ENCODE results near the gene LRRC28. TPM values are rescaled to one million over a fixed set of nuclear protein-coding genes. Genes with fewer than 3 reads are reported as not detected.

Gene LRRC28
- total RNA-seq, 3 donors from 2014 or later (not counting 1 experiment from before 2014, with no cell fraction given) = 18.2 to 20.9 (median 18.7) TPM

GRCh38 chr15:99321468-99321867, 70.2 kb downstream of the LRRC28 start:
- no peak for ATAC-seq
- no peak overlapping the region for H3K4me3 Mint-ChIP-seq
- no peak for DNase-seq

DNA sequence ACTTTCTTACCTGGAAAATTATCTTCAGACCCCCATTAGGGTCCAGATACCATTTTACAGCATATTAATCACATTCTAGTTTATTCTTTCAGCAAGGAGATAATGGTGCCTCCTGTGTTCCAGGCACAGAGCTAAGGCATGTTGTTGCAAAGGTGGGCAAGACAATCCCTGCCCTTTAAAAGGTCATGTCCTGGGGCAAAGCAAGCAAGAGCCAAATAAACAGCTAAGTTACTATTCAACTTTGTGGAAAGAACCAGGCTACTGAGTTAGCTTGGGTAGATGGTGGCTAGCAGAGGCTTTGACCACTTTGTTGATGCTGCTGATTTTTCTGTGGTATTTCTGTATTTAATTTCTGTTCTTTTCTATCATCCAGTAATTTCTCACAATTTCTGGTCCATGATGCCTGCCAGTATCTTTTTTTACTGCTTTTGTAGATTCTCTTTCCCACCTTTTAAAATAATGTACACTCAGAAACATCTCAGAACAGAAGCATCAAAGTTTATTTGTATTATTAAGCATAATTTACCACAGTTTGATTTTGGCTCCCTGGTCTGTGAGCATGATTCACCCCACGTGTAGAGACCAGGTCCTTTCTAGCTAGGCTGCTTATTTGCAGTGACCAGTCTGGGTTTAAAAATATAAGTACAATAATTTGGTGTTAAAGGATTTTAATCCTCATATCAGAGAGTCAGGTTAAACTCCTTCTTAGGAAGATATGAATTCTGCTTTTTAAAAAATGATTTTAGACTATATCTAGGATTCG, 71.5 kb downstream of the LRRC28 start:
- Mint-ChIP-seq H3K27ac (no peak overlapping the region), H3K4me1 (peaks cover 6 to 8% of the 10 kb centered on the region in 2 donors), H3K9me3 (no peaks in the 10 kb centered on the region), H3K36me3 (no peaks in the 10 kb centered on the region), H3K27me3 (ENCODE audit: low read depth in 2 of 2) (no peaks in the 10 kb centered on the region), H3K4me3 (no peak overlapping the region)
- WGBS (ENCODE audit: insufficient coverage) = 80% methylated on average over 2 of the region's 2 CpGs
- Histone ChIP-seq H3K27ac (ENCODE audit: low read length) (no peak overlapping the region), H3K36me3 (ENCODE audit: control insufficient read depth, insufficient read depth, low read length) (no peaks in the 10 kb centered on the region), H3K4me3 (ENCODE audit: low read length) (no peak overlapping the region), H3K4me1 (ENCODE audit: control insufficient read depth, insufficient read depth, low read length) (no peaks in the 10 kb centered on the region), H3K27me3 (ENCODE audit: control insufficient read depth, insufficient read depth, low read length) (no peaks in the 10 kb centered on the region), H3K9me3 (ENCODE audit: control insufficient read depth, insufficient read depth, low read length) (no peaks in the 10 kb centered on the region)
- ATAC-seq = no peak
- TF ChIP-seq CTCF (IDR thresholded peaks at IDR 0.05) = no peak
- intact Hi-C loops (cut with micrococcal nuclease) = no loop called here
- DNase-seq = no peak

More at GRCh38 chr15:99321468-99321867, 70.2 kb downstream of the LRRC28 start:
- no peaks in the 10 kb centered on the region for H3K4me1 ChIP-seq (ENCODE audit: control insufficient read depth, insufficient read depth, low read length)
- no peak for TF ChIP-seq CTCF (IDR thresholded peaks at IDR 0.05)
- no peaks in the 10 kb centered on the region for H3K9me3 ChIP-seq (ENCODE audit: control insufficient read depth, insufficient read depth, low read length)
- Mint-ChIP-seq H3K27me3 (ENCODE audit: low read depth in 2 of 2) (no peaks in the 10 kb centered on the region), H3K4me1 (peaks cover 6 to 8% of the 10 kb centered on the region in 2 donors), H3K9me3 (no peaks in the 10 kb centered on the region), H3K27ac (no peak overlapping the region), H3K36me3 (no peaks in the 10 kb centered on the region)
- no CpG with 5 or more reads among the region's 1 CpG for WGBS (ENCODE audit: insufficient coverage)
- intact Hi-C loops (cut with micrococcal nuclease) = no loop called here
- no peaks in the 10 kb centered on the region for H3K36me3 ChIP-seq (ENCODE audit: control insufficient read depth, insufficient read depth, low read length)
- H3K27me3 ChIP-seq (ENCODE audit: control insufficient read depth, insufficient read depth, low read length) = no peaks in the 10 kb centered on the region
- H3K27ac ChIP-seq (ENCODE audit: low read length) = no peak overlapping the region
- H3K4me3 ChIP-seq (ENCODE audit: low read length) = no peak overlapping the region

- intact Hi-C loops (cut with micrococcal nuclease) = no loop called here
- Histone ChIP-seq H3K4me1 (ENCODE audit: control insufficient read depth, insufficient read depth, low read length) (no peaks in the 10 kb centered on the region), H3K36me3 (ENCODE audit: control insufficient read depth, insufficient read depth, low read length) (no peaks in the 10 kb centered on the region), H3K9me3 (ENCODE audit: control insufficient read depth, insufficient read depth, low read length) (no peaks in the 10 kb centered on the region), H3K27ac (ENCODE audit: low read length) (no peak overlapping the region), H3K4me3 (ENCODE audit: low read length) (no peak overlapping the region), H3K27me3 (ENCODE audit: control insufficient read depth, insufficient read depth, low read length) (no peaks in the 10 kb centered on the region)
- Mint-ChIP-seq H3K9me3 (no peaks in the 10 kb centered on the region), H3K27me3 (ENCODE audit: low read depth in 2 of 2) (no peaks in the 10 kb centered on the region), H3K27ac (no peak overlapping the region), H3K4me3 (no peak overlapping the region), H3K4me1 (peaks cover 6 to 8% of the 10 kb centered on the region in 2 donors), H3K36me3 (no peaks in the 10 kb centered on the region)
- WGBS (ENCODE audit: insufficient coverage) = 54% methylated on average over 8 of the region's 9 CpGs
- ATAC-seq (peak in 1 of 3 donors; percentile 34), DNase-seq (no peak)
- no peak for TF ChIP-seq CTCF (IDR thresholded peaks at IDR 0.05)
Observed at GRCh38 chr15:99324082-99324620, 72.9 kb downstream of the LRRC28 start.
